HepG2 (cell line): ENCODE measurements around the gene JSRP1. TPM values are rescaled to one million over a fixed set of nuclear protein-coding genes. Genes with fewer than 3 reads are reported as not detected.

ENCODE experiments used
- ATAC-seq: fragments of 200-7000 bp; cut with Tn5 transposase; 3 replicates; pipeline ENCODE4 v1.9.1; 2020; ENCODE audit warnings: mild to moderate bottlenecking, moderate library complexity
- BruUV-seq: library from RNA; stranded (reverse); fragments of 400-500 nt; replicated peaks from 2 replicates; lab custom pipeline; 2021; lab: Mats Ljungman, UMichigan
- CTCF ChIA-PET: fragments of 300-600 bp; formaldehyde crosslinking; extraction: SDS; loops from one replicate; lab custom pipeline; 2021; ENCODE audit warnings: low total read pairs, inconsistent platforms, low intra/inter-chr PET ratio; lab: Yijun Ruan, JAX
- POLR2A ChIA-PET: fragments of 350-600 bp; sonication (Branson Sonifier 250); formaldehyde crosslinking; loops from one replicate; lab custom pipeline; 2020; ENCODE audit warnings: antibody characterized with exemption, inconsistent platforms; lab: Yijun Ruan, JAX
- DNase-seq: peaks from one replicate; pipeline ENCODE4 v3.0.0-alpha.2; 2015; ENCODE audit warnings: low spot score
- FAIRE-seq: peaks from 3 replicates; lab custom pipeline; 2011; peaks lifted over from hg19 to GRCh38; lab: Jason Lieb, UNC
- H2AFZ ChIP-seq: one replicate; pipeline ENCODE4 v1.6.1; 2011; ENCODE audit warnings: low read length, inconsistent platforms
- H3K27ac ChIP-seq: fragments of 300-600 bp; 3 replicates; pipeline ENCODE4 v1.8.0; 2011; ENCODE audit warnings: mixed run types, mild to moderate bottlenecking, mixed read lengths, low read length, inconsistent platforms; ENCODE audit not compliant: insufficient read depth; ENCODE audit errors: extremely low read length
- H3K27me3 ChIP-seq, 2 experiments: fragments of 200-600 bp in 1 of 2; 2 replicates in 1 of 2; 3 replicates in 1 of 2; pipeline versions ENCODE4 v1.6.0 to v1.8.0; 2011; ENCODE audit warnings: low read length in 2 of 2, mild to moderate bottlenecking in 2 of 2, moderate library complexity in 2 of 2, inconsistent platforms in 1 of 2; ENCODE audit not compliant: insufficient read depth in 2 of 2, control insufficient read depth in 1 of 2
- H3K36me3 ChIP-seq, 2 experiments: fragments of 200-600 bp in 1 of 2; replicated peaks in 1 of 2; 2 replicates in 1 of 2; 3 replicates in 1 of 2; pipeline versions ENCODE4 v1.5.1 to v1.8.0; 2011; ENCODE audit warnings: low read length in 2 of 2, inconsistent platforms in 1 of 2; ENCODE audit not compliant: insufficient read depth in 2 of 2, control insufficient read depth in 1 of 2
- H3K4me1 ChIP-seq: 2 replicates; pipeline ENCODE4 v1.5.1; 2012; ENCODE audit warnings: low read length, inconsistent platforms; ENCODE audit not compliant: insufficient read depth
- H3K4me2 ChIP-seq: 2 replicates; pipeline ENCODE4 v1.6.0; 2011; ENCODE audit warnings: low read depth, low read length, inconsistent platforms
- H3K4me3 ChIP-seq, 3 experiments: fragments of 200-600 bp in 1 of 3; sonication (generic), shearing (Covaris generic) in 1 of 3; replicated peaks in 1 of 3; 2 replicates each; pipeline ENCODE4 v1.5.1; 2011 to 2016; ENCODE audit warnings: low read length in 3 of 3, inconsistent platforms in 2 of 3, low read depth in 2 of 3, mild to moderate bottlenecking in 2 of 3, control low read depth in 1 of 3, mixed read lengths in 1 of 3; ENCODE audit not compliant: insufficient read depth in 1 of 3
- H3K79me2 ChIP-seq: one replicate; pipeline ENCODE4 v1.6.1; 2011; ENCODE audit warnings: low read length, inconsistent platforms; ENCODE audit not compliant: insufficient read depth
- H3K9ac ChIP-seq: 2 replicates; pipeline ENCODE4 v1.6.0; 2011; ENCODE audit warnings: mild to moderate bottlenecking, low read depth, low read length, inconsistent platforms; ENCODE audit not compliant: insufficient read depth
- H3K9me3 ChIP-seq: 2 replicates; pipeline ENCODE4 v1.5.1; 2012; ENCODE audit warnings: mild to moderate bottlenecking, low read length
- H4K20me1 ChIP-seq: 2 replicates; pipeline ENCODE4 v1.6.0; 2011; ENCODE audit warnings: inconsistent platforms, mild to moderate bottlenecking, low read length, moderate library complexity; ENCODE audit not compliant: insufficient read depth
- ELF4 ChIP-seq: sonication (generic); formaldehyde crosslinking; IDR thresholded peaks from 2 replicates; pipeline ENCODE4 v1.5.0; 2020; ENCODE audit warnings: missing genetic modification reagents, mild to moderate bottlenecking, moderate library complexity, borderline replicate concordance
- KDM1A ChIP-seq: IDR thresholded peaks from 2 replicates; pipeline ENCODE4 v1.6.1; 2016; ENCODE audit warnings: missing compliant biosample characterization
- MAZ ChIP-seq, 2 experiments: sonication (generic) in 1 of 2; formaldehyde crosslinking in 1 of 2; IDR thresholded peaks; 2 replicates each; pipeline versions ENCODE4 v1.5.0 to v1.6.1; 2012 to 2020; ENCODE audit warnings: low read depth in 2 of 2, mild to moderate bottlenecking in 2 of 2, borderline replicate concordance in 1 of 2, improper control_type of control experiment in 1 of 2, low read length in 1 of 2, missing genetic modification reagents in 1 of 2, moderate library complexity in 1 of 2
- NFE2L1 ChIP-seq: sonication (generic); formaldehyde crosslinking; IDR thresholded peaks from 2 replicates; pipeline ENCODE4 v1.4.0; 2020; ENCODE audit warnings: missing genetic modification reagents, mild to moderate bottlenecking, borderline replicate concordance
- NR3C1 ChIP-seq: sonication (generic); formaldehyde crosslinking; IDR thresholded peaks from 2 replicates; pipeline ENCODE4 v1.4.0; 2020; ENCODE audit warnings: missing genetic modification reagents
- PAF1 ChIP-seq: IDR thresholded peaks from 2 replicates; pipeline ENCODE4 v1.6.1; 2016; ENCODE audit warnings: missing genetic modification reagents, missing compliant biosample characterization
- PHF8 ChIP-seq: sonication (generic); formaldehyde crosslinking; IDR thresholded peaks from 2 replicates; pipeline ENCODE4 v1.5.0; 2020; ENCODE audit warnings: missing genetic modification reagents
- ZFP1 ChIP-seq: IDR thresholded peaks from 2 replicates; pipeline ENCODE4 v1.6.1; 2016
- ZSCAN12 ChIP-seq: sonication (generic); formaldehyde crosslinking; IDR thresholded peaks from 2 replicates; pipeline ENCODE4 v1.9.0; 2021; ENCODE audit warnings: mild to moderate bottlenecking, missing genetic modification reagents
- WGBS: methylation state at CpG from one replicate; pipeline ENCODE4 v1.1.6; 2017; ENCODE audit warnings: low lambda C conversion rate; 5-methylcytosine and 5-hydroxymethylcytosine counted together
- in situ Hi-C: cut with HindIII; loops from 2 replicates; pipeline ENCODE4 v1.10.0; 2017; ENCODE audit warnings: low pct_unique_long_range_greater_than_20kb; ENCODE audit not compliant: extremely low pct_ligation_motif_present
- intact Hi-C: fragments of 100-400 bp; cut with micrococcal nuclease; formaldehyde crosslinking; loops from one replicate; pipeline ENCODE4 v1.10.0; 2022; ENCODE audit not compliant: unreplicated experiment
- polyA plus RNA-seq, 8 experiments: library from polyadenylated mRNA; depleted of rRNA in 3 of 8; stranded (reverse) in 7 of 8; unstranded in 1 of 8; fragments of >200 nt; fragmentation: Illumina TruSeq in 4 of 8; extraction: Trizol in 4 of 8; gene quantifications; 2 replicates each; pipeline versions ENCODE4 v1.2.1 to v1.2.3, GENCODE V29; 2011 to 2016; ENCODE audit warnings: low read depth in 4 of 8, missing spikeins in 1 of 8, mixed read lengths in 1 of 8; ENCODE audit not compliant: insufficient read depth in 1 of 8
- total RNA-seq, 5 experiments: library from RNA; depleted of rRNA; stranded (reverse); fragments of >200 nt; fragmentation: Illumina TruSeq; extraction: Trizol; gene quantifications; 2 replicates each; pipeline ENCODE4 v1.2.3, GENCODE V29; 2016; ENCODE audit warnings: low read depth in 1 of 5
- TF ChIP-seq, protein P1 (sequence below): sonication (generic); formaldehyde crosslinking; IDR thresholded peaks from 2 replicates; pipeline ENCODE4 v1.5.1; 2020; ENCODE audit warnings: mild to moderate bottlenecking, missing genetic modification reagents
- TF ChIP-seq, protein P2 (sequence below): sonication (generic); formaldehyde crosslinking; IDR thresholded peaks from 2 replicates; pipeline ENCODE4 v1.8.1; 2023; ENCODE audit warnings: mild to moderate bottlenecking, missing genetic modification reagents

Gene JSRP1
- total and polyA plus RNA-seq, 2 of the 13 experiments (the other 11 are each of a cell fraction or from before 2014, with no cell fraction given): 0.16 to 0.38 TPM

DNA sequence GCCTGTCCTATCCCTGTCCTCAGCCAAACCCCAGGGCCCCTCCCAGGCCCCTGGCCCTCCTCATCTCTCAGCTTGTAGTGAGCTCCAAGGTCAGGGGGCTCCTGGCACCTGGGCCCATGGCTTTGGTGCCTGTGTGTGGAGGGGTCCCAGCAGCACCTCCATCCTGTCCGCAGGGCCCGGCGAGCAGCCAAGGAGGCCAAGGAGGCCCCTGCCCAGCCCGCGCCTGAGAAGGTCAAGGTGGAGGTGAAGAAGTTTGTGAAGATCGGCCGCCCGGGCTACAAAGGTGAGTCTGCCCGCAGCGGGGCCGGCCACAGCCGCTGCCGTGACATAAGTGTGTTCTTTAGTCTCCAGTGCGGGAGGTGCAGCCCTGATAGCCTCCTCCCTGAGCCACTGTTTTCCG is 10.9 kb downstream of the JSRP1 start:
- BruUV-seq: no TSS peak
- TF ChIP-seq KDM1A (CRISPR knock-in tag): no peak
- no peak for TF ChIP-seq ZSCAN12 (CRISPR knock-in tag)
- no peak for TF ChIP-seq MAZ (IDR thresholded peaks at IDR 0.05; ENCODE audit: borderline replicate concordance, low read depth, low read length)
- no peak for TF ChIP-seq MAZ (CRISPR knock-in tag; IDR thresholded peaks at IDR 0.05; ENCODE audit: low read depth)
- no peak for TF ChIP-seq ZFP1
- TF ChIP-seq, protein P1, sequence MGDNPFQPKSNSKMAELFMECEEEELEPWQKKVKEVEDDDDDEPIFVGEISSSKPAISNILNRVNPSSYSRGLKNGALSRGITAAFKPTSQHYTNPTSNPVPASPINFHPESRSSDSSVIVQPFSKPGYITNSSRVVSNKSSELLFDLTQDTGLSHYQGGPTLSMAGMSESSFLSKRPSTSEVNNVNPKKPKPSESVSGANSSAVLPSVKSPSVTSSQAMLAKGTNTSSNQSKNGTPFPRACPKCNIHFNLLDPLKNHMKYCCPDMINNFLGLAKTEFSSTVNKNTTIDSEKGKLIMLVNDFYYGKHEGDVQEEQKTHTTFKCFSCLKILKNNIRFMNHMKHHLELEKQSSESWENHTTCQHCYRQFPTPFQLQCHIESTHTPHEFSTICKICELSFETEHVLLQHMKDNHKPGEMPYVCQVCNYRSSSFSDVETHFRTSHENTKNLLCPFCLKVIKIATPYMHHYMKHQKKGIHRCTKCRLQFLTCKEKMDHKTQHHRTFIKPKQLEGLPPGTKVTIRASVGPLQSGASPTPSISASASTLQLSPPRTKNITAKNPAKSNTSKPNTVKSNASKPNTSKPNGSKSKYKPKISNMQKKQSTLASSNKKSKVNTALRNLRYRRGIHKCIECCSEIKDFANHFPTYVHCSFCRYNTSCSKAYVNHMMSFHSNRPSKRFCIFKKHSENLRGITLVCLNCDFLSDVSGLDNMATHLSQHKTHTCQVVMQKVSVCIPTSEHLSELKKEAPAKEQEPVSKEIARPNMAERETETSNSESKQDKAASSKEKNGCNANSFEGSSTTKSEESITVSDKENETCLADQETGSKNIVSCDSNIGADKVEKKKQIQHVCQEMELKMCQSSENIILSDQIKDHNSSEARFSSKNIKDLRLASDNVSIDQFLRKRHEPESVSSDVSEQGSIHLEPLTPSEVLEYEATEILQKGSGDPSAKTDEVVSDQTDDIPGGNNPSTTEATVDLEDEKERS (CRISPR knock-in tag): no peak
- no peak for TF ChIP-seq PAF1
- no peak for TF ChIP-seq ELF4
- TF ChIP-seq, protein P2, sequence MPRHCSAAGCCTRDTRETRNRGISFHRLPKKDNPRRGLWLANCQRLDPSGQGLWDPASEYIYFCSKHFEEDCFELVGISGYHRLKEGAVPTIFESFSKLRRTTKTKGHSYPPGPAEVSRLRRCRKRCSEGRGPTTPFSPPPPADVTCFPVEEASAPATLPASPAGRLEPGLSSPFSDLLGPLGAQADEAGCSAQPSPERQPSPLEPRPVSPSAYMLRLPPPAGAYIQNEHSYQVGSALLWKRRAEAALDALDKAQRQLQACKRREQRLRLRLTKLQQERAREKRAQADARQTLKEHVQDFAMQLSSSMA: no peak
- no peak for TF ChIP-seq NFE2L1 (CRISPR knock-in tag)
- TF ChIP-seq NR3C1 (CRISPR knock-in tag): no peak
- no peak for TF ChIP-seq PHF8 (CRISPR knock-in tag)
- intact Hi-C loops: no loop called here
- Histone ChIP-seq H4K20me1 (peaks cover 28% of the 10 kb centered on the region), H3K79me2 (peaks cover 35% of the 10 kb centered on the region), H3K36me3 (peaks cover 25 to 50% of the 10 kb centered on the region in 2 experiments; a peak in 4 of 5 replicates), H3K4me1 (peaks cover 40% of the 10 kb centered on the region), H3K27ac (no peak overlapping the region), H3K4me3 (no peak overlapping the region), H3K9ac (no peak overlapping the region), H3K4me2 (no peak overlapping the region), H3K9me3 (no peaks in the 10 kb centered on the region), H3K27me3 (no peaks in the 10 kb centered on the region), H2AFZ (no peak overlapping the region)
- FAIRE-seq (no peak), DNase-seq (no peak), ATAC-seq (no peak)
- in situ Hi-C loops: no loop called here
- ChIA-PET POLR2A (no interaction called here), CTCF (no interaction called here)
- WGBS: 96% methylated on average over 14 of the region's 15 CpGs
